ENCODE measurements around the gene UBALD2.

DNA sequence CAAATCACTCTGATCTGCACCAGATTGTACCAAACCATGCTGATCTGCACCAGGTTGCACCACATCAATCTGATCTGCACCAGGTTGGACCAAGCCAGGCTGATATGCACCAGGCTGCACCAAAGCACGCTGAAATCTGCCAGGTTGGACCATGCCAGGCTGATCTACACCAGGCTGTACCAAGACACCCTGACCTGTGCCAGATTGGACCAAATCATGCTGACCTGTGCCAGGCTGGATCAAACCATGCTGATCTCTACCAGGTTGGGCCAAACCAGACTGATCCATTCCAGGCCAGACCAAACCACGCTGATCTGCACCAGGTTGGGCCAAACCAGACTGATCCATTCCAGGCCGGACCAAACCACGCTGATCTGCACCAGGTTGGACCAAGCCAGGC, 27.4 kb downstream of the UBALD2 start:
- TF ChIP-seq, protein P1, sequence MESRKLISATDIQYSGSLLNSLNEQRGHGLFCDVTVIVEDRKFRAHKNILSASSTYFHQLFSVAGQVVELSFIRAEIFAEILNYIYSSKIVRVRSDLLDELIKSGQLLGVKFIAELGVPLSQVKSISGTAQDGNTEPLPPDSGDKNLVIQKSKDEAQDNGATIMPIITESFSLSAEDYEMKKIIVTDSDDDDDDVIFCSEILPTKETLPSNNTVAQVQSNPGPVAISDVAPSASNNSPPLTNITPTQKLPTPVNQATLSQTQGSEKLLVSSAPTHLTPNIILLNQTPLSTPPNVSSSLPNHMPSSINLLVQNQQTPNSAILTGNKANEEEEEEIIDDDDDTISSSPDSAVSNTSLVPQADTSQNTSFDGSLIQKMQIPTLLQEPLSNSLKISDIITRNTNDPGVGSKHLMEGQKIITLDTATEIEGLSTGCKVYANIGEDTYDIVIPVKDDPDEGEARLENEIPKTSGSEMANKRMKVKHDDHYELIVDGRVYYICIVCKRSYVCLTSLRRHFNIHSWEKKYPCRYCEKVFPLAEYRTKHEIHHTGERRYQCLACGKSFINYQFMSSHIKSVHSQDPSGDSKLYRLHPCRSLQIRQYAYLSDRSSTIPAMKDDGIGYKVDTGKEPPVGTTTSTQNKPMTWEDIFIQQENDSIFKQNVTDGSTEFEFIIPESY (IDR thresholded peaks at IDR 0.05; ENCODE audit: borderline replicate concordance, low read depth): no peak
- TF ChIP-seq, protein P2, sequence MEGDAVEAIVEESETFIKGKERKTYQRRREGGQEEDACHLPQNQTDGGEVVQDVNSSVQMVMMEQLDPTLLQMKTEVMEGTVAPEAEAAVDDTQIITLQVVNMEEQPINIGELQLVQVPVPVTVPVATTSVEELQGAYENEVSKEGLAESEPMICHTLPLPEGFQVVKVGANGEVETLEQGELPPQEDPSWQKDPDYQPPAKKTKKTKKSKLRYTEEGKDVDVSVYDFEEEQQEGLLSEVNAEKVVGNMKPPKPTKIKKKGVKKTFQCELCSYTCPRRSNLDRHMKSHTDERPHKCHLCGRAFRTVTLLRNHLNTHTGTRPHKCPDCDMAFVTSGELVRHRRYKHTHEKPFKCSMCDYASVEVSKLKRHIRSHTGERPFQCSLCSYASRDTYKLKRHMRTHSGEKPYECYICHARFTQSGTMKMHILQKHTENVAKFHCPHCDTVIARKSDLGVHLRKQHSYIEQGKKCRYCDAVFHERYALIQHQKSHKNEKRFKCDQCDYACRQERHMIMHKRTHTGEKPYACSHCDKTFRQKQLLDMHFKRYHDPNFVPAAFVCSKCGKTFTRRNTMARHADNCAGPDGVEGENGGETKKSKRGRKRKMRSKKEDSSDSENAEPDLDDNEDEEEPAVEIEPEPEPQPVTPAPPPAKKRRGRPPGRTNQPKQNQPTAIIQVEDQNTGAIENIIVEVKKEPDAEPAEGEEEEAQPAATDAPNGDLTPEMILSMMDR (IDR thresholded peaks at IDR 0.05): no peak
- no peak for TF ChIP-seq TEAD4 (IDR thresholded peaks at IDR 0.05; ENCODE audit: borderline replicate concordance, insufficient read depth)
- no peak for TF ChIP-seq RFX5 (IDR thresholded peaks at IDR 0.05; ENCODE audit: low read length)
- no peak for TF ChIP-seq FOXJ3 (CRISPR knock-in tag; IDR thresholded peaks at IDR 0.05)
- TF ChIP-seq NRF1 (IDR thresholded peaks at IDR 0.05; ENCODE audit: low read depth, low read length): no peak
- TF ChIP-seq, protein P3, sequence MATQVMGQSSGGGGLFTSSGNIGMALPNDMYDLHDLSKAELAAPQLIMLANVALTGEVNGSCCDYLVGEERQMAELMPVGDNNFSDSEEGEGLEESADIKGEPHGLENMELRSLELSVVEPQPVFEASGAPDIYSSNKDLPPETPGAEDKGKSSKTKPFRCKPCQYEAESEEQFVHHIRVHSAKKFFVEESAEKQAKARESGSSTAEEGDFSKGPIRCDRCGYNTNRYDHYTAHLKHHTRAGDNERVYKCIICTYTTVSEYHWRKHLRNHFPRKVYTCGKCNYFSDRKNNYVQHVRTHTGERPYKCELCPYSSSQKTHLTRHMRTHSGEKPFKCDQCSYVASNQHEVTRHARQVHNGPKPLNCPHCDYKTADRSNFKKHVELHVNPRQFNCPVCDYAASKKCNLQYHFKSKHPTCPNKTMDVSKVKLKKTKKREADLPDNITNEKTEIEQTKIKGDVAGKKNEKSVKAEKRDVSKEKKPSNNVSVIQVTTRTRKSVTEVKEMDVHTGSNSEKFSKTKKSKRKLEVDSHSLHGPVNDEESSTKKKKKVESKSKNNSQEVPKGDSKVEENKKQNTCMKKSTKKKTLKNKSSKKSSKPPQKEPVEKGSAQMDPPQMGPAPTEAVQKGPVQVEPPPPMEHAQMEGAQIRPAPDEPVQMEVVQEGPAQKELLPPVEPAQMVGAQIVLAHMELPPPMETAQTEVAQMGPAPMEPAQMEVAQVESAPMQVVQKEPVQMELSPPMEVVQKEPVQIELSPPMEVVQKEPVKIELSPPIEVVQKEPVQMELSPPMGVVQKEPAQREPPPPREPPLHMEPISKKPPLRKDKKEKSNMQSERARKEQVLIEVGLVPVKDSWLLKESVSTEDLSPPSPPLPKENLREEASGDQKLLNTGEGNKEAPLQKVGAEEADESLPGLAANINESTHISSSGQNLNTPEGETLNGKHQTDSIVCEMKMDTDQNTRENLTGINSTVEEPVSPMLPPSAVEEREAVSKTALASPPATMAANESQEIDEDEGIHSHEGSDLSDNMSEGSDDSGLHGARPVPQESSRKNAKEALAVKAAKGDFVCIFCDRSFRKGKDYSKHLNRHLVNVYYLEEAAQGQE (IDR thresholded peaks at IDR 0.05; ENCODE audit: low read depth, low read length): no peak
- TF ChIP-seq GABPA (IDR thresholded peaks at IDR 0.05; ENCODE audit: low read depth): no peak
- no peak for TF ChIP-seq EZH2phosphoT487 (IDR thresholded peaks at IDR 0.05; ENCODE audit: borderline replicate concordance, low read depth)
- no peak for TF ChIP-seq POLR2AphosphoS5 (IDR thresholded peaks at IDR 0.05; ENCODE audit: low read depth, low read length)
